Cardiac fibroblast (primary cell): ENCODE results near the gene RARRES2.

Source experiments
- DNase-seq, 2 donors: peaks; one replicate each; pipeline versions ENCODE4 v3.0.0 to v3.0.0-alpha.2; 2010; ENCODE audit warnings: low read depth in 2 of 2
- H3K4me3 ChIP-seq, 2 donors: replicated peaks in 1 of 2; 1 replicate in 1 of 2; 2 replicates in 1 of 2; pipeline ENCODE4 v1.5.1; 2011; ENCODE audit warnings: low read depth in 2 of 2, low read length in 2 of 2, mild to moderate bottlenecking in 2 of 2, moderate library complexity in 1 of 2
- CTCF ChIP-seq: IDR thresholded peaks from one replicate; pipeline ENCODE4 v1.5.1; 2011; ENCODE audit warnings: low read depth, mild to moderate bottlenecking, low read length, inconsistent platforms

RARRES2 gene

GRCh38 chr7:150337659-150338081 lies 3.8 kb downstream of the RARRES2 start:
- no peak for TF ChIP-seq CTCF
- H3K4me3 ChIP-seq = no peak overlapping the region
- no peak for DNase-seq

GRCh38 chr7:150337179-150337578 lies 4.2 kb downstream of the RARRES2 start:
- no peak overlapping the region for H3K4me3 ChIP-seq

GRCh38 chr7:150336746-150337145 lies 4.7 kb downstream of the RARRES2 start:
- no peak overlapping the region for H3K4me3 ChIP-seq
- DNase-seq = no peak
- TF ChIP-seq CTCF = no peak

More at GRCh38 chr7:150337179-150337578, 4.2 kb downstream of the RARRES2 start:
- DNase-seq = no peak
- no peak for TF ChIP-seq CTCF

- no peak for TF ChIP-seq CTCF
- no peak for DNase-seq
- H3K4me3 ChIP-seq = no peak overlapping the region
These were observed 5.7 kb downstream of the RARRES2 start for GRCh38 chr7:150335774-150336112.

GRCh38 chr7:150335108-150335773 lies 6.2 kb downstream of the RARRES2 start:
- no peak overlapping the region for H3K4me3 ChIP-seq
- no peak for TF ChIP-seq CTCF
- DNase-seq = peak; percentile 33 to 80

- TF ChIP-seq CTCF = no peak
- no peak for DNase-seq
These were observed 7.3 kb downstream of the RARRES2 start for GRCh38 chr7:150334108-150334507.

GRCh38 chr7:150333659-150334058 lies 7.8 kb downstream of the RARRES2 start:
- no peak for TF ChIP-seq CTCF
- DNase-seq = no peak
- no peak overlapping the region for H3K4me3 ChIP-seq

More at GRCh38 chr7:150334108-150334507, 7.3 kb downstream of the RARRES2 start:
- H3K4me3 ChIP-seq = no peak overlapping the region
